Measurements from ENCODE around the gene HNF4A. TPM values are rescaled to one million over a fixed set of nuclear protein-coding genes. Genes with fewer than 3 reads are reported as not detected.
A peak's percentile ranks its signal among the peaks of the same experiment; 100 is the strongest.

The HNF4A gene
- total RNA-seq, 1 experiment from 2014 or later = 0.15 TPM

DNA sequence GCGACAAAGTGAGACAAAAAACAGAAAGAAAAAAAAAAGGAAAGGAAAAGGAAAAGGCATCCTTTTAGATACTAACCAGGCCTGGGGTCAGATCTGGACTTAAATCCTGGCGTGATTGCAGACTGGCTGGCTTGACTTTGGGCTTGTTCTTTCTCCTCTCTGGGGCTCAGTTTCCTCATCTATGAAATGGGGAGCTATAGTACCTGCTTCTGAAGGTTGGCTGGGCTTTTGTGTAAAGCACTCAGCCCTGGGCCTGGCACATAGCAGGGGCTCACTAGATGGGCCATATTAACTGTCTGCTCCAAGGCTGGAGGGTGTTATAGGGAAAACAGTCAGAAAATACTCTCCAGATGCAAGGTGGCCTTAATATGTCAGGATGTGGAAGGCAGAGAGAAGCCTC, 19.8 kb upstream of the HNF4A start (continued):
- TF ChIP-seq, protein P1, sequence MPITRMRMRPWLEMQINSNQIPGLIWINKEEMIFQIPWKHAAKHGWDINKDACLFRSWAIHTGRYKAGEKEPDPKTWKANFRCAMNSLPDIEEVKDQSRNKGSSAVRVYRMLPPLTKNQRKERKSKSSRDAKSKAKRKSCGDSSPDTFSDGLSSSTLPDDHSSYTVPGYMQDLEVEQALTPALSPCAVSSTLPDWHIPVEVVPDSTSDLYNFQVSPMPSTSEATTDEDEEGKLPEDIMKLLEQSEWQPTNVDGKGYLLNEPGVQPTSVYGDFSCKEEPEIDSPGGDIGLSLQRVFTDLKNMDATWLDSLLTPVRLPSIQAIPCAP (CRISPR knock-in tag; IDR thresholded peaks at IDR 0.05) = no peak
- TF ChIP-seq, protein P2, sequence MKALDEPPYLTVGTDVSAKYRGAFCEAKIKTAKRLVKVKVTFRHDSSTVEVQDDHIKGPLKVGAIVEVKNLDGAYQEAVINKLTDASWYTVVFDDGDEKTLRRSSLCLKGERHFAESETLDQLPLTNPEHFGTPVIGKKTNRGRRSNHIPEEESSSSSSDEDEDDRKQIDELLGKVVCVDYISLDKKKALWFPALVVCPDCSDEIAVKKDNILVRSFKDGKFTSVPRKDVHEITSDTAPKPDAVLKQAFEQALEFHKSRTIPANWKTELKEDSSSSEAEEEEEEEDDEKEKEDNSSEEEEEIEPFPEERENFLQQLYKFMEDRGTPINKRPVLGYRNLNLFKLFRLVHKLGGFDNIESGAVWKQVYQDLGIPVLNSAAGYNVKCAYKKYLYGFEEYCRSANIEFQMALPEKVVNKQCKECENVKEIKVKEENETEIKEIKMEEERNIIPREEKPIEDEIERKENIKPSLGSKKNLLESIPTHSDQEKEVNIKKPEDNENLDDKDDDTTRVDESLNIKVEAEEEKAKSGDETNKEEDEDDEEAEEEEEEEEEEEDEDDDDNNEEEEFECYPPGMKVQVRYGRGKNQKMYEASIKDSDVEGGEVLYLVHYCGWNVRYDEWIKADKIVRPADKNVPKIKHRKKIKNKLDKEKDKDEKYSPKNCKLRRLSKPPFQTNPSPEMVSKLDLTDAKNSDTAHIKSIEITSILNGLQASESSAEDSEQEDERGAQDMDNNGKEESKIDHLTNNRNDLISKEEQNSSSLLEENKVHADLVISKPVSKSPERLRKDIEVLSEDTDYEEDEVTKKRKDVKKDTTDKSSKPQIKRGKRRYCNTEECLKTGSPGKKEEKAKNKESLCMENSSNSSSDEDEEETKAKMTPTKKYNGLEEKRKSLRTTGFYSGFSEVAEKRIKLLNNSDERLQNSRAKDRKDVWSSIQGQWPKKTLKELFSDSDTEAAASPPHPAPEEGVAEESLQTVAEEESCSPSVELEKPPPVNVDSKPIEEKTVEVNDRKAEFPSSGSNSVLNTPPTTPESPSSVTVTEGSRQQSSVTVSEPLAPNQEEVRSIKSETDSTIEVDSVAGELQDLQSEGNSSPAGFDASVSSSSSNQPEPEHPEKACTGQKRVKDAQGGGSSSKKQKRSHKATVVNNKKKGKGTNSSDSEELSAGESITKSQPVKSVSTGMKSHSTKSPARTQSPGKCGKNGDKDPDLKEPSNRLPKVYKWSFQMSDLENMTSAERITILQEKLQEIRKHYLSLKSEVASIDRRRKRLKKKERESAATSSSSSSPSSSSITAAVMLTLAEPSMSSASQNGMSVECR (CRISPR knock-in tag; IDR thresholded peaks at IDR 0.05; ENCODE audit: borderline replicate concordance) = no peak
- TF ChIP-seq ELF4 (CRISPR knock-in tag; IDR thresholded peaks at IDR 0.05; ENCODE audit: low read depth) (no peak), SP1 (CRISPR knock-in tag; conservative IDR thresholded peaks at IDR 0.05) (no peak), NFATC4 (CRISPR knock-in tag; IDR thresholded peaks at IDR 0.05) (no peak), NFE2L1 (CRISPR knock-in tag; IDR thresholded peaks at IDR 0.05) (no peak)
- TF ChIP-seq, protein P3, sequence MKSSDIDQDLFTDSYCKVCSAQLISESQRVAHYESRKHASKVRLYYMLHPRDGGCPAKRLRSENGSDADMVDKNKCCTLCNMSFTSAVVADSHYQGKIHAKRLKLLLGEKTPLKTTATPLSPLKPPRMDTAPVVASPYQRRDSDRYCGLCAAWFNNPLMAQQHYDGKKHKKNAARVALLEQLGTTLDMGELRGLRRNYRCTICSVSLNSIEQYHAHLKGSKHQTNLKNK (CRISPR knock-in tag; IDR thresholded peaks at IDR 0.05) = no peak
- TF ChIP-seq, protein P4, sequence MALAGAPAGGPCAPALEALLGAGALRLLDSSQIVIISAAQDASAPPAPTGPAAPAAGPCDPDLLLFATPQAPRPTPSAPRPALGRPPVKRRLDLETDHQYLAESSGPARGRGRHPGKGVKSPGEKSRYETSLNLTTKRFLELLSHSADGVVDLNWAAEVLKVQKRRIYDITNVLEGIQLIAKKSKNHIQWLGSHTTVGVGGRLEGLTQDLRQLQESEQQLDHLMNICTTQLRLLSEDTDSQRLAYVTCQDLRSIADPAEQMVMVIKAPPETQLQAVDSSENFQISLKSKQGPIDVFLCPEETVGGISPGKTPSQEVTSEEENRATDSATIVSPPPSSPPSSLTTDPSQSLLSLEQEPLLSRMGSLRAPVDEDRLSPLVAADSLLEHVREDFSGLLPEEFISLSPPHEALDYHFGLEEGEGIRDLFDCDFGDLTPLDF (CRISPR knock-in tag; IDR thresholded peaks at IDR 0.05) = no peak
- TF ChIP-seq, protein P5, sequence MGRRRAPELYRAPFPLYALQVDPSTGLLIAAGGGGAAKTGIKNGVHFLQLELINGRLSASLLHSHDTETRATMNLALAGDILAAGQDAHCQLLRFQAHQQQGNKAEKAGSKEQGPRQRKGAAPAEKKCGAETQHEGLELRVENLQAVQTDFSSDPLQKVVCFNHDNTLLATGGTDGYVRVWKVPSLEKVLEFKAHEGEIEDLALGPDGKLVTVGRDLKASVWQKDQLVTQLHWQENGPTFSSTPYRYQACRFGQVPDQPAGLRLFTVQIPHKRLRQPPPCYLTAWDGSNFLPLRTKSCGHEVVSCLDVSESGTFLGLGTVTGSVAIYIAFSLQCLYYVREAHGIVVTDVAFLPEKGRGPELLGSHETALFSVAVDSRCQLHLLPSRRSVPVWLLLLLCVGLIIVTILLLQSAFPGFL (CRISPR knock-in tag; IDR thresholded peaks at IDR 0.05; ENCODE audit: borderline replicate concordance) = no peak

DNA sequence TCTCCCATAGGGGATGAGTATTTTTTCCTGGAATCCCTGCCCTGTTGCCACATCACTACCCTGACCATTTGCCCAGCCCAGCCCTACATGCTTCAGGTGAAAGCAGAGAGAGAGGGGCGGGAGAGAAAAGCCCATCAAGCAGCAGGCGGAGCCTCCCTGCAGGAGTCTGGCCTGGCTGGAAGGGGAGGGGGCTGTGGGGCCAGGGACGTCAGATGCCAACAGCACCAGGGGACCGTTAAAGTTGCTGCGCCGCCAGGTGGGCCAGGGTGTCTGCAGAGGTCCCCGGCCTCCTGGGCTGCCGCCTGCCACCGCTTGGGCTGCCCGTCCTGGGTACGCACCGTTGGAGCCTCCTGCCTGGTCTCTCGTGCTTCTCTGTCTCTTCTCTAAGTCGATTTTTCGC, 19.4 kb upstream of the HNF4A start:
- Mint-ChIP-seq H3K4me1 (peaks cover 18% of the 10 kb centered on the region), H3K27ac (no peak overlapping the region), H3K4me3 (peak overlapping the region; percentile 4; the same call in 1 of the 2 replicates), H3K36me3 (no peaks in the 10 kb centered on the region), H3K27me3 (ENCODE audit: low read depth) (no peaks in the 10 kb centered on the region; the same call in 1 of the 2 replicates), H3K9me3 (no peaks in the 10 kb centered on the region)
- CTCF ChIA-PET = no interaction called here
- no peak for TF ChIP-seq CBFB (CRISPR knock-in tag; IDR thresholded peaks at IDR 0.05; ENCODE audit: low read depth)
- peak; percentile 88 for TF ChIP-seq ZNF423 (CRISPR knock-in tag; IDR thresholded peaks at IDR 0.05)
- DNase-seq (ENCODE audit: low spot score) = peak; percentile 61
- POLR2A ChIA-PET = no interaction called here
- ATAC-seq = peak; percentile 95

DNA sequence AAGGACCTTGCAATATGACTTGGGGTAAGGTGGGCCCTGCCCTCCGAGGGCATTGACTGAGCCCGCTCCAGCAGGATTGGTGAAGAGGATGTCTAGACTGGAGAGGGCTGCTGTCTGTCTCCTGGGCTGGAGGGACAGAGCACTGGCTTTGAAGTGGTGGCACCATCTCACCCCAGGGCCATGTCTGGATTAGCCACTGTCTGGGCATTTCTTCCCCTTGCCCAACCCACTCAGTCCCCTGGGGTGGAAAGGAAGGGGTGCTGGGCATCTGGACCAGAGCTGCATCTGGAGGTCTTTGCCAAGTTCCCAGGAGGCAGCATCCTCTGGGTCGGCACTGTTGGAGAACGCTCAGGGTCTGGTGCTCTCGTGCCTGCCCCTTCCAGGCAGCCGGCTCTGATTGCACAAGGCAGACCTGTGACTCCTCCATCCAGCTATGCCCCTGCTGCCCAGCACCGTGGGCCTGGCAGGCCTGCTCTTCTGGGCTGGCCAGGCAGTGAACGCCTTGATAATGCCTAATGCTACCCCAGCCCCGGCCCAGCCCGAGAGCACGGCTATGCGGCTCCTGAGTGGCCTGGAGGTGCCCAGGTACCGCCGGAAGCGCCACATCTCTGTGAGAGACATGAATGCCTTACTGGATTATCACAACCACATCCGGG, 18.6 kb upstream of the HNF4A start, which contains the start of gene R3HDML:
Gene R3HDML, plus strand, starts transcription at position 319 of the 656 bp plus-strand sequence. Its CDS starts 115 bp downstream, at position 434.
- no peaks in the 10 kb centered on the region; the same call in 1 of the 2 replicates for H3K27me3 Mint-ChIP-seq (ENCODE audit: low read depth)
- ATAC-seq (no peak), DNase-seq (ENCODE audit: low spot score) (no peak)
- no peak within 1 kb of the TSS for H3K27ac Mint-ChIP-seq
- H3K9me3 Mint-ChIP-seq = no peaks in the 10 kb centered on the region
- no peaks in the 10 kb centered on the region for H3K36me3 Mint-ChIP-seq
- H3K4me1 Mint-ChIP-seq = peaks cover 18% of the 10 kb centered on the region
- peak within 1 kb of the TSS; percentile 4; the same call in 1 of the 2 replicates for H3K4me3 Mint-ChIP-seq
- ChIA-PET CTCF (interaction anchor here (0.6 kb wide), 1 partner anchor 70 kb away, joined by 3 read pairs; no protein-coding TSS in a partner anchor), POLR2A (no interaction called here)
- TF ChIP-seq ZNF219 (CRISPR knock-in tag; IDR thresholded peaks at IDR 0.05; ENCODE audit: borderline replicate concordance) = 0 out of 2 replicates have a peak, but pooled peaks have one; percentile 24
- TF ChIP-seq, protein P6, sequence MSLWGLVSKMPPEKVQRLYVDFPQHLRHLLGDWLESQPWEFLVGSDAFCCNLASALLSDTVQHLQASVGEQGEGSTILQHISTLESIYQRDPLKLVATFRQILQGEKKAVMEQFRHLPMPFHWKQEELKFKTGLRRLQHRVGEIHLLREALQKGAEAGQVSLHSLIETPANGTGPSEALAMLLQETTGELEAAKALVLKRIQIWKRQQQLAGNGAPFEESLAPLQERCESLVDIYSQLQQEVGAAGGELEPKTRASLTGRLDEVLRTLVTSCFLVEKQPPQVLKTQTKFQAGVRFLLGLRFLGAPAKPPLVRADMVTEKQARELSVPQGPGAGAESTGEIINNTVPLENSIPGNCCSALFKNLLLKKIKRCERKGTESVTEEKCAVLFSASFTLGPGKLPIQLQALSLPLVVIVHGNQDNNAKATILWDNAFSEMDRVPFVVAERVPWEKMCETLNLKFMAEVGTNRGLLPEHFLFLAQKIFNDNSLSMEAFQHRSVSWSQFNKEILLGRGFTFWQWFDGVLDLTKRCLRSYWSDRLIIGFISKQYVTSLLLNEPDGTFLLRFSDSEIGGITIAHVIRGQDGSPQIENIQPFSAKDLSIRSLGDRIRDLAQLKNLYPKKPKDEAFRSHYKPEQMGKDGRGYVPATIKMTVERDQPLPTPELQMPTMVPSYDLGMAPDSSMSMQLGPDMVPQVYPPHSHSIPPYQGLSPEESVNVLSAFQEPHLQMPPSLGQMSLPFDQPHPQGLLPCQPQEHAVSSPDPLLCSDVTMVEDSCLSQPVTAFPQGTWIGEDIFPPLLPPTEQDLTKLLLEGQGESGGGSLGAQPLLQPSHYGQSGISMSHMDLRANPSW (CRISPR knock-in tag; conservative IDR thresholded peaks at IDR 0.05; ENCODE audit: low read depth) = no peak
